Activated naive CD8-positive, alpha-beta T cell treated with anti-CD3 and anti-CD28 coated beads for 36 hours (primary cell): ENCODE results near the gene BCL6. TPM values are rescaled to one million over a fixed set of nuclear protein-coding genes. Genes with fewer than 3 reads are reported as not detected.
"Not testable (repeated sequence)": the region's sequence is repeated elsewhere in the genome, so short reads cannot be mapped to it uniquely, and the experiment has no call there.

Source experiments
- DNase-seq: peaks from one replicate; pipeline ENCODE4 v3.0.0; 2021
- H3K27ac Mint-ChIP-seq: one replicate; pipeline ENCODE4 v1.8.0; 2022; ENCODE audit warnings: mild to moderate bottlenecking, moderate library complexity, mixed read lengths
- H3K27me3 Mint-ChIP-seq: one replicate; pipeline ENCODE4 v1.8.0; 2022; ENCODE audit warnings: mild to moderate bottlenecking, mixed read lengths
- H3K36me3 Mint-ChIP-seq: one replicate; pipeline ENCODE4 v1.8.0; 2021; ENCODE audit warnings: mild to moderate bottlenecking, mixed read lengths
- H3K4me1 Mint-ChIP-seq: one replicate; pipeline ENCODE4 v1.8.0; 2021; ENCODE audit warnings: mixed read lengths
- H3K4me3 Mint-ChIP-seq: one replicate; pipeline ENCODE4 v1.8.0; 2022; ENCODE audit warnings: mild to moderate bottlenecking, moderate library complexity, mixed read lengths
- H3K9me3 Mint-ChIP-seq: one replicate; pipeline ENCODE4 v1.8.0; 2022; ENCODE audit warnings: mixed read lengths
- total RNA-seq, 2 experiments: library from RNA; stranded (reverse); gene quantifications; one replicate each; pipeline ENCODE4 v1.2.3, GENCODE V29; 2021

Gene BCL6
- total RNA-seq, 2 experiments from 2014 or later, result 8.0 to 8.9 TPM

DNA sequence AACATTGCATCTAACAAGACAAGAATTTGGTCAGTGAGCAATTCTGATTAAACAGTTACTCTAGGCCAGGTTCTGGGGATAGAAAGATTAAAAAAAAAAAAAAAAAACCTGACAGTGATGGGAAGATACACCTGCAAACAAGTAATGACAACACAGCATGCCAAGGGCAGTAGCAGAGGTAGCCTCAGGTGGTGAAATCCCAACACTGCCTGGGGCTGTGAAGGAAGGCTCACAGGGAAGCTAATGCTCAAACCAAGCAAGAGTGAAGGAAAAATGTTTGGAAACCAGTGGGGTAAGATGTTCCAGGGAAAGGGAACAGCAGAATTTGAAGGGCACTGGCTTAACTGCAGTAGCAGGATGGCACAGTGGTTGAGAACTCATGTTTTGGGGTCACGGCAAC, 51.8 kb downstream of the BCL6 start:
- Mint-ChIP-seq H3K27me3 (peaks cover 35% of the 10 kb centered on the region), H3K4me3 (no peak overlapping the region), H3K9me3 (no peaks in the 10 kb centered on the region), H3K27ac (no peak overlapping the region), H3K4me1 (no peaks in the 10 kb centered on the region), H3K36me3 (no peaks in the 10 kb centered on the region)
- DNase-seq, result no peak

DNA sequence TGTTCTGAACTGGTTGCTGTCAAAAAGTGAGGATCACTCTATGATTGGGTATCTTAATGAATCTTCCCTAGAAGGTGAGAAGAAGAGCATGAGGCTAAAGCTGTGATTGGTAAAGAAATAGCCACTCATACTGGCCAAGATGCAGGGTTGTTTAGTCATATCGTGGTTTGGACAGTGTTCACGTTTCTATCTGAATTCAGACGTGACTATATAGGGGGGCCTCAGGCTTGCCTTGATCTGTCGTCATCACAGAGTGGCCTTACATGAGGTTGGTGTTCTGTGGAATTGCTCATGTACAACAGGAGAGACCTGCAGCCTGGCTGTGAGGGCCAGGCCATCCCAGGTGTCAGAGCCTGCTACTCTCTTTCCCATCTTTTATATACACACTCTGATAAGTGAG, 55.3 kb downstream of the BCL6 start:
- Mint-ChIP-seq H3K36me3 (no peaks in the 10 kb centered on the region), H3K27me3 (peaks cover 47% of the 10 kb centered on the region), H3K27ac (no peak overlapping the region), H3K4me3 (no peak overlapping the region), H3K4me1 (no peaks in the 10 kb centered on the region), H3K9me3 (peaks cover 8% of the 10 kb centered on the region)
- DNase-seq, result no peak

DNA sequence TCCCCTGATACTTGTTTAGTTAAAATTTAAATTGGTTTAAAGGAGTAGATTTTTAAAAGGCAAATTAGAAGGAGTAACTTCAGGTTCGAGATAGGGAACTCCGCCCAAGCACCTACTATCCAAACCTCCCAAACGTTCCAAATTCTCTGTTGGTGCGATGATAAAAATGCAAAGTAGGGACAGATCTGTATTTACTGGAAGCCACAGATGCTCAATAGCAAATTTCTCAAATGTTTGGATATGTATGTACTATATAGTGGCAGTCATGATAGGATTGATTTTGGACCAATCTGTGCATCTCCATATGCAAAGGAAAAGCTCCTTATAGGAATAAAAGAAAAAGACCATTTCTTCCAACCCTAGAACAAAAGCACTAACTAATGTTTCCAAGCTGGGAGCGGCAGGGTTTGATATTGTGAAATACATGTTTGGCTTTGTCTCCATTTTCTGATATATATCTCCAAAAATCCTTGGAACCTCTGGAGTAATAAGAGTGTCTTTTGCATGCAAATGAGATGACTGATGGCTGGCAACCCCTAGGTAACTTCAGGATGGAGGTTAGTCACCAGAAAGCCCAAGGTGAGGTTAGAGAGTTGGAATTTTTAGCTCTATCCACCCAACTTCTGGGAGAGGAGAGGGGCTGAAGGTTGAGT, 58.5 kb downstream of the BCL6 start:
- Mint-ChIP-seq H3K27me3 (peaks cover 48% of the 10 kb centered on the region), H3K9me3 (peaks cover 14% of the 10 kb centered on the region)
- no peak for DNase-seq

DNA sequence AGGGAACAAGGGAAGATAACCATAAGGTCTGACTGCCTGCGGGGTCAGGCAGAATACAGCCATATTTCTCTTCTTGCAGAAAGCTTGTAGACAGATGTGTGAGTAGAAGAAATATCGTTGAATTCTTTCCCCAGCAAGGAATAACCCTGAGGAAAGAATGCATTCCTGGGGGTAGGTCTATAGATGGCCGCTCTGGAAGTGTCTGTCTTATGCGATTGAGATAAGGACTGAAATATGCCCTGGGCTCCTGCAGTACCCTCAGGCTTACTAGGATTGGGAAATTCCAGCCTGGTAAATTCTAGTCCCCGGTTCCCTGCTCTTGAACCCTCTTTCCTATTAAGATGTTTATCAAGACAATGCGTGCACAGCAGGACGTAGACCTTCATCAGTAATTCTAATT, 59.3 kb downstream of the BCL6 start:
- H3K9me3 Mint-ChIP-seq, result peaks cover 14% of the 10 kb centered on the region
- DNase-seq, result no peak
- peaks cover 8% of the 10 kb centered on the region for H3K4me1 Mint-ChIP-seq
- peaks cover 42% of the 10 kb centered on the region for H3K27me3 Mint-ChIP-seq
- no peak overlapping the region for H3K27ac Mint-ChIP-seq
- H3K36me3 Mint-ChIP-seq, result no peaks in the 10 kb centered on the region
- no peak overlapping the region for H3K4me3 Mint-ChIP-seq

More for the DNA sequence above, 58.5 kb downstream of the BCL6 start:
- no peaks in the 10 kb centered on the region for H3K36me3 Mint-ChIP-seq
- H3K27ac Mint-ChIP-seq, result no peak overlapping the region
- peaks cover 8% of the 10 kb centered on the region for H3K4me1 Mint-ChIP-seq
- no peak overlapping the region for H3K4me3 Mint-ChIP-seq

DNA sequence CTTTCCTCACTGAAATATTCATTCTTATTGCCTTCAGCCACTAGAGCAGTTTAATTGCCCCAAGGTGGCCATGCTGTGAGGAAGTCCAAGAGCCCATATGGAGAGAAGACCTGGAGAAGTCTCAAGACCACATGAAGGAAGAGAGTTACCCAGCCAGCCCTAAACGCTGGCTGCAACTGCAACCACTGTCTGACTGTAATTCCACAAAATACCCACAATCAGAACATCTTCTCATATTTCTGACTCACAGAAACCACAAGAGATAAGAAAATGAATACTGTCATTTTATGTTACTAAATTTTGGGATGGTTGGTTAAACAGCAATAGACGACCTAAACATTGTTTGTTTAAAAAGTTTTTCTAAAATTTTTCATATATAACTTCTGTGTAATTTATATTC, 60.4 kb downstream of the BCL6 start:
- no peak for DNase-seq
- Mint-ChIP-seq H3K27ac (peak overlapping the region; percentile 10), H3K36me3 (no peaks in the 10 kb centered on the region), H3K4me3 (no peak overlapping the region), H3K4me1 (peaks cover 8% of the 10 kb centered on the region), H3K27me3 (peaks cover 42% of the 10 kb centered on the region), H3K9me3 (peaks cover 14% of the 10 kb centered on the region)

DNA sequence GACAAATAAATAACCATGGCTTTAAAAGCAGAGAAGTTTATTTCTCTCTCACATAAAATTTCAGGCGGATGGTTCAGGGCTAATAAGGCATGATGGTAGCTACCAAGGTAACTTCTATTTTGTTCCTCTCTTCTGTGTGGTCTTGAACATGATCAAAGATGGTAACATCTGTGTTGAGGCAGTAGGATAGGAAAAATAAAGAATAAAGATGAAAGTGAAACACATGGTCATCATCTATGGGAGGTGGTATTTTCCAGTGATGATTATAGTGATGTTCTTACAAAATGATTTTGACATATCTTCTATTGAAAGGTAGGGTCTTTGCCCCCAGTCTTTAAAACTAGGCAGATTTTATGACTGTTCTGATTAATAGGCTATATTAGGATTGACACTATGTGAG, 60.8 kb downstream of the BCL6 start:
- Mint-ChIP-seq H3K4me3 (no peak overlapping the region), H3K36me3 (no peaks in the 10 kb centered on the region), H3K4me1 (peaks cover 9% of the 10 kb centered on the region), H3K27me3 (peaks cover 46% of the 10 kb centered on the region), H3K27ac (peak overlapping the region; percentile 10), H3K9me3 (peaks cover 14% of the 10 kb centered on the region)
- DNase-seq, result no peak

DNA sequence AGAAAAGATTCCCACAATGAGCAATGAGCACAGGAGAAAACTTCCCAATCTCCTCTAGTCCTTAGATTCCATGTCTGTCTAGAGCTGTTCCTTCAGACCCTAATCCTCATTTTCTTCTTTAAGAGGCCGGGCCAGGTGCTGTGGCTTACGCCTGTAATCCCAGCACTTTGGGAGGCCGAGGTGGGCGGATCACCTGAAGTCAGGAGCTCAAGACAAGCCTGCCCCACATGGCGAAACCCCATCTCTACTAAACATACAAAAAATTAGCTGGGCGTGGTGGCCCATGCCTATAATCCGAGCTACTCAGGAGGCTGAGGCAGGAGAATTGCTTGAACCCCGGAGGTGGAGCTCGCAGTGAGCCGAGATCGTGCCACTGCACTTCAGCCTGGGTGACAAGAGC, 63.5 kb downstream of the BCL6 start:
- H3K4me1 Mint-ChIP-seq, H3K4me3 Mint-ChIP-seq, H3K27ac Mint-ChIP-seq, DNase-seq, H3K36me3 Mint-ChIP-seq: not testable (repeated sequence)
- peaks cover 14% of the 10 kb centered on the region for H3K9me3 Mint-ChIP-seq
- H3K27me3 Mint-ChIP-seq, result peaks cover 50% of the 10 kb centered on the region

DNA sequence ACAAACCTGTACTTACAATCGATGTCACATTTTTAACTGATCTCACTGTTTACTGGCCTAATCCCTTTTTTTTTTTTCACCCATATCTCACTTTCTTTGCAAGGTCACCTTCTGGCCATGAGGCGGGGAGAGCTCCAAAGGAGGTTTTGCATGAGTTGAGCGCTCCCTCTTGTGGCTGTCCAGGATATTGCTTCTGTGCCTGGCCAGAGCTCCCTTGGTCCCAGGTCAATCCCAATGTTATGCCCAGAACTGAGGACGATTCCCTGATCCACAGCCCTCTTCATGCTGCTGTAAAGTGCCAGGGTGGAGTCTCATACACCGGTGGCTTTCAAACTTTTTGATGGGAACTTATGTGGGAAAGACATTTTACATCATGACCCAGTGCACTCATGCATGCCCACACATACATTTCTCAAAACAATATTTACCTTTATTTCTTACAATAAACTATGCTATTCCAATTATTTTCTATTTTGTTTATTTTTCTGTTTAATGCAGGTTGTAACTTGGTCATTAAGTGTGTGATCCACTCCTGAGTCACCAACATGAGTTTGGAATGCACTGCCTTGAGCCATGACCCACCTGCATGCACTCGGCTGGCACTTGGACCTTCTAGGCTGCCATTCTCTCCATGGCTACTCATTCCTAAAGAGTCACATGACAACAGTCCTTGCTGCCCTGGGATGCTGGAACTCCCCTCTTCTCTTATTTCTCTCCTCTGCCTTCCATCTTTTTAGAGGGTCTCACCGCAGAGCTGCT, 65.5 kb downstream of the BCL6 start:
- no peaks in the 10 kb centered on the region for H3K36me3 Mint-ChIP-seq
- H3K9me3 Mint-ChIP-seq, result peaks cover 6% of the 10 kb centered on the region
- peak; percentile 47 for DNase-seq
- H3K27me3 Mint-ChIP-seq, result peaks cover 48% of the 10 kb centered on the region
- H3K4me1 Mint-ChIP-seq, result peaks cover 8% of the 10 kb centered on the region
- H3K27ac Mint-ChIP-seq, result no peak overlapping the region
- no peak overlapping the region for H3K4me3 Mint-ChIP-seq

DNA sequence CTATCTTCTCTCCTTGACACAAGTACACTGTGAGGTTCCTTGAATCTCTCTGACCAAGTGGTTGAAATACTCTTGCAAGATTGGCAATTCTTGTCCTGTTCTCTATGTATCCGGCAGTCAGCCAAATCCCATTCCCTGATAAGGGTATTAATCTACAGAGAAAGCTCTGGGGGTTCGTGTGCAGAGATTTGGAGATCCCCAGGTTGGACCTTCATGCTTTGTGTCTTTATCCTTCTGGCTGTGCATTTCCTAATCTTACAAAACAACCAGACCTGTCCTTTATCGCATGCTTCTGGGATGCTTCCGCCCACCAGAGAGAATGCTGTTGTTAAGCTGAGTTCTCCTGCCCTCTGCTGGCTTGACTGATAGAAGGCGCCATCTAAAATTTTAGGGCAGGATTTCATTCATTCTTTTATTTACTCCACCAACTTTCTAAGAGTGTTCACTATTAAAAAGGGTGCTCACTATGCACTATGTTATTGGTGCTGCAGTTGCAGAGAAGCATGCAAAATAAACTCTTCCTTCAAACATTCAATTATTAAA, 66.5 kb downstream of the BCL6 start:
- Mint-ChIP-seq H3K4me3 (no peak overlapping the region), H3K4me1 (peaks cover 2% of the 10 kb centered on the region), H3K9me3 (no peaks in the 10 kb centered on the region), H3K27ac (no peak overlapping the region), H3K36me3 (no peaks in the 10 kb centered on the region), H3K27me3 (peaks cover 53% of the 10 kb centered on the region)
- peak; percentile 28 for DNase-seq

DNA sequence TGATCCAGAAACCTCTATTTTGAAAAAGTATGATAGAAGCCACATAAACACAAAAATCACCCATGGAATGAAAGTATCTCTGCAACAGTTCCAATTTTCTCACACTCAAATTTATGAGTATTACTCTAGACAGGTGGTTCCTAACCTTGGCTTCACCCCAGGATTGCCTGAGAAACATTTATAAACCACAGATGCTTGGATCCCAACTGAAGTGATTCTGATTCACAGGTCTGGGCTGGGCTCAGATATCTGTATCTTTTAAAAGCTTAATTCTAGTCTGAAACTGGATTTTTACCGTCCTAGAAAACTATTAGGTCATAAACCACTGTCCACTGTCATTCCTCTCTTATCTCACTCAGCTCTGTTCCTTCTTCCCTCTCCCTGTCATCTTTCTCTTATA, 67.7 kb downstream of the BCL6 start:
- Mint-ChIP-seq H3K9me3 (no peaks in the 10 kb centered on the region), H3K27me3 (peaks cover 46% of the 10 kb centered on the region), H3K36me3 (no peaks in the 10 kb centered on the region), H3K27ac (no peak overlapping the region), H3K4me1 (peaks cover 2% of the 10 kb centered on the region), H3K4me3 (no peak overlapping the region)
- DNase-seq, result no peak

DNA sequence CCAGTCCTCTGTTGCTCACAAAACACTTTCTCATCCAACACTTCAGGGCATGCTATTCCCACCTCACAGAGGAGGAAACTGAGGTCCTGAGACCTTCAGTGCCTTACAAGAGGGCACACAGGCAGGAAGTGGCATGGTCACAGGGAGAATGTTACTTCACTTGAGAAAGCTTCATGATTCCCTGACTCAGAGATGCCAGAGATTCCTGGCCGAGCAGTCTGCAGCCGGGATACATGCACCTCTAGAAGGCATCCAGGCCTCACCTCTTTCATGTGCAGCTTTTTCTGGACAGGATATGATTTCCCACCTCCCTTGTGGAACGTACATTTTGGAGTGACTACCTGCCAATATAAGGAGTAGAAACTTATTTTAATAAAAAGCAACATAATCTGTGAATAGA, 72.3 kb downstream of the BCL6 start:
- H3K4me3 Mint-ChIP-seq, result no peak overlapping the region

More for the DNA sequence above, 72.3 kb downstream of the BCL6 start:
- Mint-ChIP-seq H3K27ac (no peak overlapping the region), H3K36me3 (no peaks in the 10 kb centered on the region), H3K27me3 (peaks cover 69% of the 10 kb centered on the region), H3K9me3 (no peaks in the 10 kb centered on the region), H3K4me1 (no peaks in the 10 kb centered on the region)
- DNase-seq, result no peak

Other genes with a start within 250 kb of the BCL6 start
- not detected for gene SST, start 75.1 kb downstream of the BCL6 start, total RNA-seq
- gene RTP2, start 42.9 kb downstream of the BCL6 start, total RNA-seq, result not detected